Measurements from ENCODE around the gene SRSF5.

The SRSF5 gene

DNA sequence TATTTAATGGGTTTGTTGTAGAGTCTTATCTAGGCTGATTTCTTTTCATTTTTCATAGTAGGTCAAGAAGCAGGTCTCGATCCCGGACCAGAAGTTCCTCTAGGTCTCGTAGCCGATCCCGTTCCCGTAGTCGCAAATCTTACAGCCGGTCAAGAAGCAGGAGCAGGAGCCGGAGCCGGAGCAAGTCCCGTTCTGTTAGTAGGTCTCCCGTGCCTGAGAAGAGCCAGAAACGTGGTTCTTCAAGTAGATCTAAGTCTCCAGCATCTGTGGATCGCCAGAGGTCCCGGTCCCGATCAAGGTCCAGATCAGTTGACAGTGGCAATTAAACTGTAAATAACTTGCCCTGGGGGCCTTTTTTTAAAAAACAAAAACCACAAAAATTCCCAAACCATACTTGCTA, 4.2 kb downstream of the SRSF5 start:
- no peak for DNase-seq

DNA sequence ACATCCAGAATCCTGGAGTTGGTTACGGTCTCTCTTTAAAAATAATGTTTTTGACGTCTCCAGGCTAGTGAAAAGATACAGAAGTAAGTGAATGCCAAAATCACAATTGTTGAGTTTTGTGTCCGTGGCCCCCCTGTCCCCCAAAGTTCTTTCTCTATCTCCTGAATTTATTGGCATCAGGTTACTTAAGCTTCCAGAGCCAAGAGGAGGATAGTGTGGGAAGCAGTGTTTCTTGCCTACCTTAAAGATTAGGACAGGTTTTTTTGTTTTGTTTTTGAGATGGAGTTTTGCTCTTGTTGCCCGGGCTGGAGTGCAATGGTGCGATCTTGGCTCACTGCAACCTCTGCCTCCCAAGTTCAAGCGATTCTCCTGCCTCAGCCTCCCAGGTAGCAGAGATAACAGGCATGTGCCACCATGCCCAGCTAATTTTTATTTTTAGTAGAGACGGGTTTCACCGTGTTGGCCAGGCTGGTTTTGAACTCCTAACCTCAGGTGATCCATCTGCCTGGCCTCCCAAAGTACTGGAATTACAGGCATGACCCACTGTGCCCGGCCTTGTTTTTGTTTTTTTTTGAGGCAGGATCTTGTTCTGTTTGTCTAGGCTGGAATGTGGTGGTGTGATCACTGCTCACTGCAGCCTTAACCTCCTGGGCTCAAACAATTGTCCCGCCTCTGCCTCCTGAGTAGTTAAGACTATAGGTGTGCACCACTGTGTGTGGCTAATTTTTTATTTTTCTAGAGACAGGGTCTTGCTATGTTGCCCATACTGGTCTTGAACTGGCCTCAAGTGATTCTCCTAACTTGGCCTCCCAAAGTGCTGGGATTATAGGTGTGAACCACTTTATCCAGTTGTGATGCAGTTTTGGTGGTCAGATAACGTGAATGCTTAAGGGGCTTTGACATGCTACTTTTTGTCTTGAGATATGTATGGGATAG, 5.4 kb downstream of the SRSF5 start:
- DNase-seq, result no peak

DNA sequence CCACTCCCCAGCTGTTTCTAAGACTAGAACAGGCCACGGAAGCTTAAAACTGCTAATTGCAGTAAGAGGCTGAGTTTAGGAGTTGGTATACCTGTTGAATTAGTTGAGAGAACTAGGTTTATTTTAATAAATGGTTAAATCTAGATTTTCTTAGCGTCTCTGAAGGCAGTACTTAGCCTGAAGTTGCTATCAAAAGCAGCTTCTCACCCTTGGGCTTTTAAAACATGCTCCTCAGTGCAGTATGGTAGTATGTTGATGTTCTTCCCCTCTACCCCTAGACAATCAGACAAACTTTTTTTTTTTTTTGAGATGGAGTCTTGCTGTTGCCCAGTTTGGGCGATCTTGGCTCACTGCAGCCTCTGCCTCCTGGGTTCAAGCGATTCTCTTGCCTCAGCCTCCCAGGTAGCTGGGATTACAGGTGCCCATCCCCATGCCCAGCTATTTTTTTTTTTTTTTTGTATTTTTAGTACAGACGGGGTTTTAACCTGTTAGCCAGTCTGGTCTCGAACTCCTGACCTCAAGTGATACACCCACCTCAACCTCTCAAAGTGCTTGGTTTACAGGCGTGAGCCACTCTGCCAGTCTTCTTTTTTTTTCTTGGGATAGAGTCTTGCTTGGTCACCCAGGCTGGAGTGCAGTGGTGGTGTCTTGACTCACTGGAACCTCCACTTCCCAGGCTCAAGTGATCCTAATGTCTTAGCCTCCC, 6.8 kb downstream of the SRSF5 start:
- no peak for DNase-seq

DNA sequence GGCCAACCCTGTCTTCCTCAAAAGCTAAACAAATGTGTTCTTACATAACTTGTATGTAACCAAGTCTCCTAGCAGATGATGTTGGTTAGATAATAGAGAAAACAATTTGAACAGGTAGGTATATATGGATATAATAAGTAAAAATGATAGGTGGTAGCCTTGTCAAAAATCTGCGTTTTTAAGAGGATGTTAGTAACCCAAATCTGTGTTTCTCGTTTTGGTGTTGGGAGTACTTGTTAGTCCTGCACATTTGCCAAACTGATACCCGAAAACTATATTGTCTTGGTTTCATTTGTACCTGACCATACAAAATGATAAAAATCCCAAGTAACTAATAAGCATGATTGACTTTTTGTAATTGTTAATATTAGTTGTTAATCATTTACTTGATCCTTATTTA, 8.1 kb downstream of the SRSF5 start:
- DNase-seq, result no peak

DNA sequence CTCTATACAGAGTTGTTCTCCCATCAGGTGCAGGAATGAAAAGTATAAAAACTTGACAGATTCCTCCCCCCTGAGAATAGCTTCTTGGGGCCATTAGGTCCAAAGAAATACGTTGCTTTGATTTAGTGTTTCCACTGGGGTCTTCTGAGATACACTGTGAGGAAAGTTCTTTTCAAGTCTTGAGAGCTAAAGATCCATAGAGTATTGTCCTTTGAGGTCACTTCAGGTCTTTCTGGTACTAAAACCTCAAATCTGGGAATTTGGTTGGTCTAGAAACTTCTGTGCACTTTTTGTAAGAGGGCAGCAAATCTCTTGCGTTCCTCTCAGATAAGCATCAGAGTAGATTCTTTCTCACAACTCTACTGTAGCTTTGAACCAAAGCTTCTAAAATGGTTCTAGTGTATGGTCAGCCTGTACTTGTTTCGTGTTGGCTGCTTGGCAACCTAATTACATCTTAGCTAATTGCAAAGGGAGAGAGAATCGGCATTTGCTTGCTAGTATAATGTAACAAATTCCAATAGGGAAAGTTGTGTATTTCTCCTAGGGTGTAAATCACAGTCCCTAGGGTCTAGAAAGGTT, 10.0 kb downstream of the SRSF5 start:
- DNase-seq, result no peak

DNA sequence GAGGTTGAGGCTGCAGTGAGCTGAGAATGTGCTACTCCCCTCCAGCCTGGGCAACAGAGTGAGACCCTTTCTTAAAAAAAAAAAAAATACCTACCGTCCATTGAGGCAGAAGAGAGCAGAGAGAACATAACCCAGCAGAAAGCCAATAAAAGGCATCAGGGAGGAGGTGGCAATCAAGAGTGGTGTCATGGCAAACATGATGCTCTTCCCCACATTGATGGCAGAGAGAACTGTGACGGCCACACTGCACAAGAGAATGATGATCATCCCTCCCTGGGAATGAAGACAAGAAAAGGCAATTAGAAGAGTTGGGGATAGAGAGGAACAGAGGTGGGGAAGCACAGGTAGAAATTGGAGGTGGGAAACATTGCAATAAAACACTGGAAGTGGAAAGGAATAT, 12.1 kb downstream of the SRSF5 start:
- DNase-seq, result no peak

DNA sequence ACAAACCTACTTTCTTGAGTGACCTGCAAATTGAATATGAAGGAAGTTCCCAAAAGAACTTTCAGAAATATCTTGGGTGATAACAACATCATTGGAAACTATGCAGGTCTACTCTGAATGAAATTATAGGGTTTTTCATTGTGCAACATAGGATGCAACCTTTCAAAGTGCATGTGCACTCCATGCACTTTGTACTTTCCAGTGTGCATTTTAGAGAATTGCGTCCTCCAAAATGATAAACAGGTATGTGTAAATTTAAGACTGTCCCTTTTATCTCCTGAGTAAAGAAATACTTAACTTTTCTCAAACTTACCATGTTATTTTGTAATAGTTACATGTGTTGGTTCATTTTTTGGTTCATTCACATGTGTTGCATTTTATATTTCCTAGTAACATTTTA, 13.2 kb downstream of the SRSF5 start:
- no peak for DNase-seq

DNA sequence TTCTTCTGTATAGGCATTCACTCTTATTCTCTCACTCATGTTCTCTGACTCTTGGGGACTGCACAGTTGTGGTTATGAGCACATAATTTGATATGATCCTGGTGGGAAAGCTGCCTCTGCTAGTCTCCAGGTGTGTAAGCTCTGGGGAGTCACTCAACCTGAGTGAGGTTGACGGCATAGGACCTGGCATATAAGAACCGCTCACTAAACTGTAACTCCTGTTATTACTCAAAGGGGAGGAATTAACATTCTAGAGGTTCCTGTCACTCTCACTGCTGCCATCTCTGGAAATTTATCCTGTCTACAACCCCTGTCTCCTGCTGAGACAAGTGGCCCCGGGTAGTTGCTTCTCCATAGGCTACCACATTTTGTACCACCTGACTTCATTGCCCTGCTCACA, 14.0 kb downstream of the SRSF5 start:
- DNase-seq, result no peak

DNA sequence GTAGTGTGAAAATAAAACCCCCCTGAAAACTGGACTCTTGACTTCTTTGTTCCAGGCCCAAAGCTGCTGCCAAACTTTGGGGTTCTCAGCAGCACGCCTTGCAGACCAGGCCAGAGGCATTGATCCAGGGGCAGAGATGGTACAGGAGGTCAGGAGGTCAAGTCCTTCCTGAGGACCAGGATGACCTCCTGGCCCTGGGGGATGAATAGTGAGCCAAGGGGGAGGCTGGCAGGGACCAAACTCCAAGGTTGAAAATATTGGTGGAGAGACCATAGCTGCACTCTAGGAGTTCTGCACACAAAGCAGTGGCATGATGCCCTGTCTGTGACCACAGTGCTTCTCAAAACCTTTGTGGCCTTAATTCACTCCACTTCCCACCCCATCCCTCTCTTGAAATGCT, 18.0 kb downstream of the SRSF5 start:
- no peak for DNase-seq

DNA sequence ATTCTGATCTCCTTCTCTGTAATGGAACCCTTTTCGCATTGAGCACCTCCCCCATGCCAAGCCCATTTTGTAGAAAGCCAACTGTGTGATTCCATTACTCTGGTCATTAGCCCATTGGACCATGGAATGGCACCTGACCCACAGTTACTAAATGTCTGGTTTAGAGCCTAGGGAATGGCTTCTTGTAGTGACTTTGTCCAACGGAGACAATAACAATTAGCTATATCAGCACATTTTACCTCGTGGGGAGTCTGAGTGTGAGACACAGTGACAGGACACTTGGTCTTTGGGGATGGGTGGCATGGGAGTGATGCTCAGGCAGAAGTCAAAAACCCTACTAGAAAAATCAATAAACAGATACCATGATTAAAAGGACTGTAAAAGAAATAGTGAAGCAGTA, 19.7 kb downstream of the SRSF5 start:
- DNase-seq, result no peak

DNA sequence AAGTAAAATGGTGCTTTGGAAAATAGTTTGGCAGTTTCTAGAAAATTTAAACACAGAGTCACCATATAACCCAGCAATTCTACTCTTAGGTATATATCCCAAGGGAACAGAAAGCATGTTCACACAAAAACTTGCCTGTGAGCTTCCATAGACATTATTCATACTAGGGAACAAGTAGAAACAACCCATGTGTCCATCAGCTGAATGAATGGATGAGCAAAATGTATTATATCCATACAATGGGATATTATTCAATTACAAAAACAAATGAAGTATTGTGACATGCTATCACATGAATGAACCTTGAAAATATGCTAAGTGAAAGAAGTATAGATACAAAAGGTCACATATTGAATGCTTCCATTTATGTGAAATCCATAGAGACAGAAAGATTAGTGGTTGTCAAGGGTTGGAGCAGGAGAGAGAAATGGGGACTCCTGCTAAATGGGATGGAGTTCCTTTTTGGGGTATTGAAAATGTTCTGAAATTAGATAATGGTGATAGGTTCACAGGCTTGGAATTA, 22.2 kb downstream of the SRSF5 start:
- no peak for DNase-seq

DNA sequence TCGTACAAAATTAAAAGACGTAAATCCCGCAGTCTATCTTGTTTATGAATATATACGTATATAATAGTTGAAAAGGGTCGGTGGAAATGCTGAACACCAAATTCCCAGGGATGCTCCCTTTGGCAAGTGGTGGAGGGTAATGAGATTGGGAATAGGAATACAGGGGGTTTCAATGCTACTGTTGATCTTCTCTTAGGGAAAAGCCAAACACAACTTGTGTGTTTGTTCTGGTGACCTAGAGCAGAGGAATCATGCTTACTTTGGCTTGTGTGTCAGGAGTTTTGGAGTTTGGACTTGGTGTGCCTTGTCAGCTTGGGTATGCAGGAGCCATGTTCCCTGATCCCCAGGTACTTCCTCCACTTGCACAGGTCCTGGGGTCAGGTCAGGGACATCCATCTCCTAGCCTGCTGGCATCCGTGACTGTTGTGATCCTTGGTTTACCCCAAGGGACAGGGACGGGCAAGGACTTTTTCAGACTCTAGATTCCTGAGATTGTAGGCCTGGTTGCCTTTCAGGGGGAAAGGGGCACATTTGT, 26.0 kb downstream of the SRSF5 start:
- no peak for DNase-seq

DNA sequence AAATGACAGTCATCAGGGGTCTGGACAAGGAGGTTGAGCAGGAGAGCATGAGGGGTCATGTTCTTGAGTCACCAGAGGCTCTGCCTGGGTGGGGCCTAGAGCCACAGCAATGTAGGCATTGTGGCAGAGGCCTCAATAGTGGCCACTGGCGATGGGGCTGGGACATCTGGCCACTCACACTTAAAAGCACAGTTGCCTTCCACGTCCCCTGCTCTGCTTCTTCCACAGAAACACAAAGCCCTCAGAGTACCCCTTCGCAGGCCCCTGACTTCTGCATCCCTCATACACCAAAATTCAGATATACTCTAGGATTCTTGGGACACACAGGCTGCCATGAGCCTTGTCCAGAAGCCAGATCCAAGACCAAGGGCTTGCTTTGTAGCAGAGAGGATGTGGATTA, 27.8 kb downstream of the SRSF5 start:
- DNase-seq, result no peak

DNA sequence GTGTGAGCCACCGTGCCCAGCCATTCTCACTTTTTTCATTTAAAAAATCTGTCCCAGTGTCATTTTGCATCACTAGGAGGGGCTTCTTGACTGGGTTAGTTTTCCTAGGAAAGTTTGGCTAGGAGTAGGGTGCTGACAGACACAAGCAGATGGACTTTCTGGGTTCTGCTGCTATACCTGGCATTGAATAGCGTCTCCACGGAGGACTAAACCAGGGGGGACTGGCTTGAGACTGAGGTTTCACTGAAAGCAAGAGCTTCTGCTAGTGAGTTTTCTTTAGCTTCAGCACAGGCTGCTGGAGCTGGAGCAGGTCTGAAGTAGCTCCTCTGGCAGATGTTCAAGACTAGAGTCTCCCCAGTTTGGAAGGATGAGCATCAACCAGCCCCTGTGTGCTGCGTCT, 28.7 kb downstream of the SRSF5 start:
- no peak for DNase-seq

DNA sequence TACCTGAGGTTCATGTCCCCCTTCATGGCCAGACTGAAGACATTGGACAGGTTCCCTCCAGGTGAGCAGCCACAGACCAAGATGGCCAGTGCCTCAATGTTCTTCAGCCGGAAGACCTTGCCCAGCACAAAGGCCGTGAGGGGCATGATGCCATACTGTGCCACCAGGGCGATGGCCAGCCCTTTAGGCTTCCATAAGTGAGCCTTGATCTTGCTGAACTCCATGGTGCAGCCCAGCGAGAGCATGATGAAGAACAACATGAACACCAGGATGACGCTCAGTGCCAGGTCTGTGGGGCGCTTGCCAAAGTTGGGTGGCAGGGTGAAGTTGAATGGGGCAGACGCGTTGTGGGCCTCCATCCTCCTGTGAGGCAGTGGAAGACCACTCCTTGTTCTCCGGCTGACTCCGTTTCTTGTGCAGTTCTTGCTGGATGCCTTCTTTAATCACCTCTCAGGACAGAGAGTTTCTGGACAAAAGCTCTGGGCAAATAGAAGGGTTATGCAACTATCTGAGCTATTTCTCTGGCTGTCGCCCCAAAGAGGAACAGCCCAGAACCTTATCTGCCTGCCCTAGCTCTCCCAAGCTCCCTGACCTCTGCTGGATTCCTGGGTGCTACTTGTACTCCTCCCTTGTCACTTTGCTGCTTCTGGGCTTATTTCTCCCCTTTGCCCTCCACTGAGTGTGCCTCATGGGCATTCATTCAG, 30.0 kb downstream of the SRSF5 start, which contains the start of gene SLC10A1:
SLC10A1 (minus strand) TSS at position 445 of the 704 bp plus-strand sequence; CDS start at position 359, 86 bp downstream.
- no peak for DNase-seq

DNA sequence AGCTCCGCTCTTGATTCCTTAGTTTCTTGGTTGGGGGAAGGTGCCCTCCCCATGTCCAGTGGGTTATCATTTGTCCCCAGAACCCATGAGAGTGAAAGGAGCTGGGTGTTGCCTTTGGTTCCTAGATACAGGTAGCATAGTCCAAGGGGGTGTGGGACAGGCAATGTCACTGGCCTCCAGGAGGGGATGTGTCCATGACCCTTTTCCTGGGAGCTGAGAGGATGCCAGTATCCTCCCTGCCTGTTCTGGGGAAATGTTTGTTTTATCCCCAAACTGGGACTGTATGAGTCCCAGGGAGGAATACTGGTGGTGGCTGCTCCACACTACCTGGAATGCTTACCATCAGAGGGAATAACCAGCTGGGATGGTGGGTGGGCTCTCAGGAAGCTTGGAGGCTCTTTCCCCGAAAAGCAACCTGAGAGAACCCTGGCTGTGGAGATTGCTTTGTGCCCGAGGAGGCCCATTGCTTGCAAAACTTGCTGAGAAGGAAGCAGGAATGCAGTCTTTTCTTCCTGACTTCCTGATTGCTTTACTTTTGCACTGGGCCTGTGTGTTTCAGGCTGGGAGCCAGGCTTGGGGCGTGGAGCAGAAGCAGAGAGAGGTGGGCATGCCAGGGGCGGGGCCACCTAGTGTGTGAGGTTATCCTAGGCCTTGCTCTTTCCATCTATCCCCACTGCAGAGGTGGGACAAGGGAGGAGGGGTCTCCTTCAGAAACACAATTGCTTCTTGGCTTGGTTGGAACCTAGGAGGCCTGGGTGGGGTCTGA, 30.8 kb downstream of the SRSF5 start:
- DNase-seq, result no peak

DNA sequence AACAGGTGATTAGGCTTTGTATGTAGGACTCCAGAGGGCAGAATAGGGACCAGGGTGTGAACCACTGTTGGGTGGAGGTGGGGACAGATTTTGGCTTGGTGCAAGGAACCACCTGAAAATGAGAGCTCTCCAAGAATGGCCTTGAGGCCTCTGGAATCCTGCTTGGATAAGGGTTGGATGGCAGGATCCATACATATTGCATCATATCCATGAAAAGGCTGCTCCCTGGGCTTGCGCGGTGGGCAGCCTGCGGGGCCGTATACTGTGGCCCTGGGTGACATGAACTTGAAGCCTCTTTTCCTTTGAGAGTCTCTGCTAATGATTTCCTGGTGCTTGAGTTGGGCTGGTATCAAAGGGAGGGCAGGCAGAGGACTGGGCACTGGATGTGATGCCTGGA, 31.4 kb downstream of the SRSF5 start:
- DNase-seq, result no peak

DNA sequence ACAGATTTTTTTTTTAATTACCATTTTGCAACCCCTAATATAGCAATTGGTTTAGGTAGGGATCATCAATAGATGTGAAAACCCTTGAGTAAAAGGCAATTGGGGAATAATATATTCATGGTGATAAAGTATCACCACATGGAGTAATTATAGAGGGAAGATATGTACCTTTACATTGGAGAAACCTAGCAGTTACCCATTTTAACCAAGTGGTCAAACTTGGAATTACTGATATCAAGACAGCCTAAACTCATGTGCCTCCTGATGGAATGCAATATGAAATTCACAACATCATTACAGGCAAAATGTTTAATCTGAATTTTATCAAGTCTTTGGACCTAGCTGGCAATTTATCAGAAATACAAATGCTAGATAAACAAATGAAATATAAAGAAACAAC, 36.8 kb downstream of the SRSF5 start:
- no peak for DNase-seq

DNA sequence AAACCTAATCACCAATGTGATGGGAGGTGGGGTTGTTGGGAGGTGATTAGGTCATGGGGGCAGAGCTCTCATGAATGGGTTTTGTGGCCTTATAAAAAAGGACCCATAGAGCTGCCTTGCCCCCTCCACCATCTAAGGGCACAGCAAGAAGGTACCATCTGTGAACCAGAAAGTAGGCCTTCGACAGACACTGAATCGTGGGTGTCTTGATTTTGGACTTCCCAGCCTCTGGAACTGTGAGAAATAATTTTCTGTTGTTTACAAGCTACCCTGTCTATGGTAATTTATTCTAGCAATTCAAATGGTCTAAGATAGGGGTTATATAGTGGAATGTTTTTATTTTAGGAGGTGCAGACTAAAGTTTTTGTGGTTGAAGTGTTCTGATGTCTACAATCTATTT, 38.0 kb downstream of the SRSF5 start:
- no peak for DNase-seq

DNA sequence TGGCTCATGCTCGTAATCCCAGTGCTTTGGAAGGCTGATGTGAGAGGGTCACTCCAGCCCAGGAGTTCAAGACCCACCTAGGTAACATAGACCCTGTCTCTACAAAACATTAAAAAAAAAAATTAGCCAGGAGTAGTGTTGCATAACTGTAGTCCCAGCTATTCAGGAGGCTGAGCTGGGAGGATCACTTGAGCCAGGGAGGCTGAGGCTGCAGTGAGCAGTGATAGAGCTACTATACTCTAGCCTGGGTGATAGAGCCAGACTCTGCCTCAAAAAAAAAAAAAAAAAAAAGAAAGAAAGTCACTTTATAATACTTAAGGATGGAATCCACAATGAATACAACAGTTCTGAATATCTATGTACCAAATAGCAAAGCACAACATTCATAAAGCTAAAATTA, 40.2 kb downstream of the SRSF5 start:
- no peak for DNase-seq

DNA sequence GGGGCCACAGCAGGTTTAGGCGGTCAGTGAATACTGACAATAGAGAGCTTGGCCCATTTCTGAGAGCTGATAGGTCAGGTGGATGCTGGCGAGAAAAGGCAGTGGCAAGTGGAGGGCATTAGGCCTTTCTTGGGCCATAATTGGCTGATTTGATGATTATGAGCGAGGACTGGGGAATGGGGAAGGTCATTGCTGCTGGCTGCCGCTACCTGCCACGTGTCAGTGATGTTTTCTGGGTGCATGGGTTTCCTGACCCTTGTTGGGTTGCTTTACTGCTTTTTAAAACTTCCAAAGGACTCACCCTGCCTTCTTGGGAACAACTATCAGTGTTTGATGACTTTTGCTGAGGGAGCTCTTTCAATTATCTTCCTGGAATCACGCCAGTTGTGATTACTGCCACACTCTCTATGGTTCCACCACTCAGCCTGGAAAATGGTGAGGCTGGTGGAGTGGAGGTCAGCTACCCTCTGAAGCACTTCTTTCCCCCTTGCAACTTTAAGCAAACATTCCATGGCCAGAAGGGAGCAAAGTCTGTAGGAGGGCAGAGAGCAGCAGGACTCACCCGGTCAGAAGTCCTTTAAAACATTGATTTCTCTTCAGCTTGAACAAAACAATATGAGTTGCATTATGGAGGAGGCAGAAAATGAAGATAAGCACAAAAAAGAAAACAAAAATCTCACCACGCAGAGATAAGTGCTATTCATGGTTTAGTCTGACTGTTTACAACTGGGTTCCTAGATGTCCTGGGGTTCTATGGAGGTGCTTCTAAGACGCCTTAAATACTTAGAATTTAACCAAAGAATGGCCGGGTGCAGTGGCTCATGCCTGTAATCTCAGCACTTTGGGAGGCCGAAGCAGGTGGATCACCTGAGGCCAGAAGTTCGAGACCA, 42.2 kb downstream of the SRSF5 start:
- no peak for DNase-seq
